Stimulated activated naive CD4-positive, alpha-beta T cell treated with Interleukin-2 at 50 U/mL for 16 hours (primary cell): ENCODE data around the gene SLC28A3.
A peak's percentile ranks its signal among the peaks of the same experiment; 100 is the strongest.

ENCODE experiments used
- DNase-seq: peaks from one replicate; lab custom pipeline; 2025; lab: John Stamatoyannopoulos, UW

Gene SLC28A3

GRCh38 chr9:84339503-84339902 is 1.1 kb downstream of the SLC28A3 start:
- no peak for DNase-seq

- DNase-seq = no peak
These were observed 1.8 kb downstream of the SLC28A3 start for GRCh38 chr9:84338792-84339191.

- no peak for DNase-seq
These were observed 3.3 kb downstream of the SLC28A3 start for GRCh38 chr9:84337252-84337651.

GRCh38 chr9:84331119-84331809 is 9.3 kb downstream of the SLC28A3 start:
- no peak for DNase-seq

GRCh38 chr9:84330246-84330645 is 10.3 kb downstream of the SLC28A3 start:
- no peak for DNase-seq

GRCh38 chr9:84327184-84327583 is 13.4 kb downstream of the SLC28A3 start:
- DNase-seq = no peak

GRCh38 chr9:84325347-84325973 is 15.1 kb downstream of the SLC28A3 start:
- no peak for DNase-seq

- DNase-seq = no peak
These were observed 15.7 kb downstream of the SLC28A3 start for GRCh38 chr9:84324811-84325210.

GRCh38 chr9:84323858-84324257 is 16.7 kb downstream of the SLC28A3 start:
- no peak for DNase-seq

GRCh38 chr9:84322828-84323227 is 17.7 kb downstream of the SLC28A3 start:
- DNase-seq = no peak

- DNase-seq = no peak
These were observed 20.3 kb downstream of the SLC28A3 start for GRCh38 chr9:84320231-84320630.

- DNase-seq = no peak
These were observed 20.9 kb downstream of the SLC28A3 start for GRCh38 chr9:84319632-84320031.

GRCh38 chr9:84318981-84319380 is 21.6 kb downstream of the SLC28A3 start:
- no peak for DNase-seq

GRCh38 chr9:84317563-84317962 is 23.0 kb downstream of the SLC28A3 start:
- DNase-seq = no peak

GRCh38 chr9:84315278-84315877 is 25.2 kb downstream of the SLC28A3 start:
- peak; percentile 18 for DNase-seq

- no peak for DNase-seq
These were observed 26.3 kb downstream of the SLC28A3 start for GRCh38 chr9:84314306-84314705.

- DNase-seq = no peak
These were observed 29.7 kb downstream of the SLC28A3 start for GRCh38 chr9:84310883-84311282.

GRCh38 chr9:84305497-84306131 is 34.9 kb downstream of the SLC28A3 start:
- DNase-seq = no peak

GRCh38 chr9:84304166-84304565 is 36.4 kb downstream of the SLC28A3 start:
- no peak for DNase-seq

- no peak for DNase-seq
These were observed 37.5 kb downstream of the SLC28A3 start for GRCh38 chr9:84303061-84303460.

- DNase-seq = no peak
These were observed 38.7 kb downstream of the SLC28A3 start for GRCh38 chr9:84301851-84302250.

GRCh38 chr9:84300271-84300670 is 40.3 kb downstream of the SLC28A3 start:
- no peak for DNase-seq
